Kidney (tissue), 14 donors: ENCODE data around the gene CRTAC1. TPM values are rescaled to one million over a fixed set of nuclear protein-coding genes. Genes with fewer than 3 reads are reported as not detected.

Source experiments
- DNase-seq, 5 donors: peaks; one replicate each; pipeline ENCODE4 v3.0.0-alpha.2; 2013 to 2020
- FAIRE-seq: peaks from 2 replicates; lab custom pipeline; 2012; peaks lifted over from hg19 to GRCh38; lab: Jason Lieb, UNC
- H3K27ac ChIP-seq, 2 donors: one replicate each; pipeline ENCODE4 v1.7.0; 2013; ENCODE audit warnings: low read depth in 2 of 2, low read length in 2 of 2, inconsistent platforms in 1 of 2
- H3K27me3 ChIP-seq: one replicate; pipeline ENCODE4 v1.7.1; 2013; ENCODE audit warnings: low read length, inconsistent platforms; ENCODE audit not compliant: control insufficient read depth, insufficient read depth
- H3K36me3 ChIP-seq, 3 donors: one replicate each; pipeline versions ENCODE4 v1.7.0 to v1.7.1; 2013; ENCODE audit warnings: low read length in 3 of 3, control low read depth in 1 of 3, inconsistent platforms in 1 of 3; ENCODE audit not compliant: insufficient read depth in 3 of 3, control insufficient read depth in 2 of 3
- H3K4me1 ChIP-seq, 3 donors: one replicate each; pipeline versions ENCODE4 v1.7.0 to v1.7.1; 2013; ENCODE audit warnings: low read length in 3 of 3, inconsistent platforms in 1 of 3, low read depth in 1 of 3; ENCODE audit not compliant: control insufficient read depth in 2 of 3, insufficient read depth in 2 of 3
- H3K4me3 ChIP-seq, 3 donors: one replicate each; pipeline versions ENCODE4 v1.7.0 to v1.8.1; 2013; ENCODE audit warnings: low read length in 3 of 3, control low read depth in 1 of 3, inconsistent platforms in 1 of 3
- H3K9ac ChIP-seq, 3 donors: one replicate each; pipeline versions ENCODE4 v1.7.0 to v1.7.1; 2013; ENCODE audit warnings: low read length in 3 of 3, control low read depth in 1 of 3, inconsistent platforms in 1 of 3
- H3K9me3 ChIP-seq, 3 donors: one replicate each; pipeline versions ENCODE4 v1.7.0 to v1.7.1; 2013; ENCODE audit warnings: low read length in 3 of 3, control low read depth in 1 of 3, inconsistent platforms in 1 of 3; ENCODE audit not compliant: control insufficient read depth in 2 of 3, insufficient read depth in 1 of 3
- CTCF ChIP-seq: IDR thresholded peaks from 3 replicates; pipeline ENCODE4 v1.5.1; 2012; ENCODE audit warnings: mild to moderate bottlenecking, moderate library complexity, borderline replicate concordance; ENCODE audit not compliant: insufficient read depth; ENCODE audit errors: extremely low read depth
- intact Hi-C: fragments of 100-400 bp; cut with DNase I; formaldehyde crosslinking; loops from one replicate; pipeline ENCODE4 v1.11.1; 2022
- polyA plus RNA-seq: library from polyadenylated mRNA; stranded (reverse); fragments of 350-450 nt; fragmentation: Illumina TruSeq; extraction: RNeasy Lipid Tissue Mini Kit (QIAGEN cat#74804); gene quantifications from one replicate; pipeline ENCODE4 v1.2.3, GENCODE V29; 2014; ENCODE audit warnings: low read depth, low replicate concordance; ENCODE audit not compliant: insufficient read depth
- total RNA-seq: library from RNA; stranded (reverse); fragmentation: NEBNext Ultra II Directional; extraction: Animal tissue kit (Norgen Biotek cat#: 25700); gene quantifications from one replicate; pipeline ENCODE4 v1.2.1, GENCODE V29; 2021
- donor health status: control.
- donor health status: control.
- donor health status: control.
- donor health status: control.
- donor health status: control.
- donor health status: DM: yes; HTN: yes; CAD: no.
- donor health status: Normal renal cell carcinoma (clear cell type).

Gene CRTAC1
- total and polyA plus RNA-seq, 2 donors from 2014 or later = 6.1 to 7.2 TPM

- no peak overlapping the region for H3K4me3 ChIP-seq
- DNase-seq (peak in 2 of 5 donors; percentile 13 to 57), FAIRE-seq (no peak)
- no peaks in the 10 kb centered on the region for H3K27me3 ChIP-seq
- H3K9ac ChIP-seq = no peak overlapping the region
- intact Hi-C loops = no loop called here
- no peak overlapping the region for H3K27ac ChIP-seq
- no peaks in the 10 kb centered on the region for H3K4me1 ChIP-seq
- H3K9me3 ChIP-seq = no peaks in the 10 kb centered on the region
- no peak for TF ChIP-seq CTCF
- no peaks in the 10 kb centered on the region for H3K36me3 ChIP-seq
These were observed 126.4 kb downstream of the CRTAC1 start for GRCh38 chr10:97904018-97904381.

- no peak overlapping the region for H3K9ac ChIP-seq
- no peak overlapping the region for H3K27ac ChIP-seq
- no peaks in the 10 kb centered on the region for H3K27me3 ChIP-seq
- intact Hi-C loops = no loop called here
- no peak overlapping the region for H3K4me3 ChIP-seq
- no peaks in the 10 kb centered on the region for H3K9me3 ChIP-seq
- H3K4me1 ChIP-seq = no peaks in the 10 kb centered on the region
- H3K36me3 ChIP-seq = no peaks in the 10 kb centered on the region
- FAIRE-seq (no peak), DNase-seq (peak in 1 of 5 donors; percentile 45)
- no peak for TF ChIP-seq CTCF
These were observed 127.0 kb downstream of the CRTAC1 start for GRCh38 chr10:97903128-97904017.

GRCh38 chr10:97901381-97901780, 129.0 kb downstream of the CRTAC1 start:
- intact Hi-C loops = no loop called here
- Histone ChIP-seq H3K9me3 (no peaks in the 10 kb centered on the region), H3K4me1 (no peaks in the 10 kb centered on the region), H3K4me3 (no peak overlapping the region), H3K9ac (no peak overlapping the region), H3K27me3 (no peaks in the 10 kb centered on the region), H3K27ac (no peak overlapping the region), H3K36me3 (no peaks in the 10 kb centered on the region)
- no peak for TF ChIP-seq CTCF
- FAIRE-seq (no peak), DNase-seq (peak in 1 of 5 donors; percentile 59)
